ENCODE measurements around the gene SMC4.
A peak's percentile ranks its signal among the peaks of the same experiment; 100 is the strongest.

The SMC4 gene

GRCh38 chr3:160470181-160470580, 70.7 kb downstream of the SMC4 start:
- no peak for DNase-seq (ENCODE audit: low read depth)
- no peak overlapping the region for H3K9ac ChIP-seq (ENCODE audit: low read length)
- no peaks in the 10 kb centered on the region for H3K27me3 ChIP-seq (replicated peaks; ENCODE audit: control insufficient read depth, insufficient read depth, low read length)

GRCh38 chr3:160471892-160472291, 72.4 kb downstream of the SMC4 start:
- Histone ChIP-seq H3K9ac (ENCODE audit: low read length) (no peak overlapping the region), H3K4me3 (ENCODE audit: low read length) (no peak overlapping the region), H3K9me3 (ENCODE audit: control insufficient read depth, low read length) (peaks cover 13% of the 10 kb centered on the region), H3K4me1 (ENCODE audit: control insufficient read depth, insufficient read depth, low read length) (peaks cover 19% of the 10 kb centered on the region), H3K27me3 (replicated peaks; ENCODE audit: control insufficient read depth, insufficient read depth, low read length) (no peaks in the 10 kb centered on the region), H3K36me3 (ENCODE audit: control insufficient read depth, insufficient read depth, low read length, severe bottlenecking) (no peaks in the 10 kb centered on the region)
- DNase-seq (ENCODE audit: low read depth): no peak

More at GRCh38 chr3:160470181-160470580, 70.7 kb downstream of the SMC4 start:
- H3K36me3 ChIP-seq (ENCODE audit: control insufficient read depth, insufficient read depth, low read length, severe bottlenecking): no peaks in the 10 kb centered on the region
- peaks cover 19% of the 10 kb centered on the region for H3K4me1 ChIP-seq (ENCODE audit: control insufficient read depth, insufficient read depth, low read length)
- H3K9me3 ChIP-seq (ENCODE audit: control insufficient read depth, low read length): peaks cover 13% of the 10 kb centered on the region
- no peak overlapping the region for H3K4me3 ChIP-seq (ENCODE audit: low read length)

- Histone ChIP-seq H3K36me3 (ENCODE audit: control insufficient read depth, insufficient read depth, low read length, severe bottlenecking) (no peaks in the 10 kb centered on the region), H3K9ac (ENCODE audit: low read length) (no peak overlapping the region), H3K9me3 (ENCODE audit: control insufficient read depth, low read length) (peaks cover 13% of the 10 kb centered on the region), H3K4me3 (ENCODE audit: low read length) (no peak overlapping the region), H3K4me1 (ENCODE audit: control insufficient read depth, insufficient read depth, low read length) (peaks cover 21% of the 10 kb centered on the region), H3K27me3 (replicated peaks; ENCODE audit: control insufficient read depth, insufficient read depth, low read length) (no peaks in the 10 kb centered on the region)
- DNase-seq (ENCODE audit: low read depth): no peak
These were observed 72.9 kb downstream of the SMC4 start for GRCh38 chr3:160472344-160472743.

- Histone ChIP-seq H3K9me3 (ENCODE audit: control insufficient read depth, low read length) (peaks cover 13% of the 10 kb centered on the region), H3K4me1 (ENCODE audit: control insufficient read depth, insufficient read depth, low read length) (peaks cover 30% of the 10 kb centered on the region), H3K9ac (ENCODE audit: low read length) (no peak overlapping the region), H3K36me3 (ENCODE audit: control insufficient read depth, insufficient read depth, low read length, severe bottlenecking) (no peaks in the 10 kb centered on the region), H3K4me3 (ENCODE audit: low read length) (no peak overlapping the region), H3K27me3 (replicated peaks; ENCODE audit: control insufficient read depth, insufficient read depth, low read length) (no peaks in the 10 kb centered on the region)
- DNase-seq (ENCODE audit: low read depth): peak; percentile 37
These were observed 73.8 kb downstream of the SMC4 start for GRCh38 chr3:160473221-160473620.

GRCh38 chr3:160473978-160474377, 74.5 kb downstream of the SMC4 start:
- peaks cover 31% of the 10 kb centered on the region for H3K4me1 ChIP-seq (ENCODE audit: control insufficient read depth, insufficient read depth, low read length)
- H3K4me3 ChIP-seq (ENCODE audit: low read length): no peak overlapping the region
- peak; percentile 92 for DNase-seq (ENCODE audit: low read depth)
- peaks cover 13% of the 10 kb centered on the region for H3K9me3 ChIP-seq (ENCODE audit: control insufficient read depth, low read length)
- H3K36me3 ChIP-seq (ENCODE audit: control insufficient read depth, insufficient read depth, low read length, severe bottlenecking): no peaks in the 10 kb centered on the region
- no peaks in the 10 kb centered on the region for H3K27me3 ChIP-seq (replicated peaks; ENCODE audit: control insufficient read depth, insufficient read depth, low read length)
- no peak overlapping the region for H3K9ac ChIP-seq (ENCODE audit: low read length)

- Histone ChIP-seq H3K4me1 (ENCODE audit: control insufficient read depth, insufficient read depth, low read length) (peaks cover 31% of the 10 kb centered on the region), H3K4me3 (ENCODE audit: low read length) (no peak overlapping the region), H3K27me3 (replicated peaks; ENCODE audit: control insufficient read depth, insufficient read depth, low read length) (no peaks in the 10 kb centered on the region), H3K9ac (ENCODE audit: low read length) (no peak overlapping the region), H3K36me3 (ENCODE audit: control insufficient read depth, insufficient read depth, low read length, severe bottlenecking) (no peaks in the 10 kb centered on the region), H3K9me3 (ENCODE audit: control insufficient read depth, low read length) (peaks cover 13% of the 10 kb centered on the region)
- DNase-seq (ENCODE audit: low read depth): peak; percentile 55
These were observed 75.0 kb downstream of the SMC4 start for GRCh38 chr3:160474416-160474838.

- no peak overlapping the region for H3K4me3 ChIP-seq (ENCODE audit: low read length)
- H3K9me3 ChIP-seq (ENCODE audit: control insufficient read depth, low read length): peaks cover 13% of the 10 kb centered on the region
- H3K4me1 ChIP-seq (ENCODE audit: control insufficient read depth, insufficient read depth, low read length): peaks cover 31% of the 10 kb centered on the region
- no peak for DNase-seq (ENCODE audit: low read depth)
- H3K27me3 ChIP-seq (replicated peaks; ENCODE audit: control insufficient read depth, insufficient read depth, low read length): no peaks in the 10 kb centered on the region
- no peaks in the 10 kb centered on the region for H3K36me3 ChIP-seq (ENCODE audit: control insufficient read depth, insufficient read depth, low read length, severe bottlenecking)
- H3K9ac ChIP-seq (ENCODE audit: low read length): no peak overlapping the region
These were observed 75.7 kb downstream of the SMC4 start for GRCh38 chr3:160475153-160475552.

- H3K9ac ChIP-seq (ENCODE audit: low read length): no peak overlapping the region
- no peaks in the 10 kb centered on the region for H3K27me3 ChIP-seq (replicated peaks; ENCODE audit: control insufficient read depth, insufficient read depth, low read length)
- DNase-seq (ENCODE audit: low read depth): no peak
- no peak overlapping the region for H3K4me3 ChIP-seq (ENCODE audit: low read length)
- peaks cover 31% of the 10 kb centered on the region for H3K4me1 ChIP-seq (ENCODE audit: control insufficient read depth, insufficient read depth, low read length)
- H3K36me3 ChIP-seq (ENCODE audit: control insufficient read depth, insufficient read depth, low read length, severe bottlenecking): no peaks in the 10 kb centered on the region
- peaks cover 5% of the 10 kb centered on the region for H3K9me3 ChIP-seq (ENCODE audit: control insufficient read depth, low read length)
These were observed 76.4 kb downstream of the SMC4 start for GRCh38 chr3:160475884-160476283.

- Histone ChIP-seq H3K27me3 (replicated peaks; ENCODE audit: control insufficient read depth, insufficient read depth, low read length) (no peaks in the 10 kb centered on the region), H3K36me3 (ENCODE audit: control insufficient read depth, insufficient read depth, low read length, severe bottlenecking) (no peaks in the 10 kb centered on the region), H3K4me1 (ENCODE audit: control insufficient read depth, insufficient read depth, low read length) (peaks cover 31% of the 10 kb centered on the region), H3K9ac (ENCODE audit: low read length) (no peak overlapping the region), H3K9me3 (ENCODE audit: control insufficient read depth, low read length) (no peaks in the 10 kb centered on the region), H3K4me3 (ENCODE audit: low read length) (no peak overlapping the region)
- peak; percentile 47 for DNase-seq (ENCODE audit: low read depth)
These were observed 78.3 kb downstream of the SMC4 start for GRCh38 chr3:160477750-160478149.

- Histone ChIP-seq H3K4me1 (ENCODE audit: control insufficient read depth, insufficient read depth, low read length) (peaks cover 28% of the 10 kb centered on the region), H3K9me3 (ENCODE audit: control insufficient read depth, low read length) (no peaks in the 10 kb centered on the region), H3K27me3 (replicated peaks; ENCODE audit: control insufficient read depth, insufficient read depth, low read length) (no peaks in the 10 kb centered on the region), H3K4me3 (ENCODE audit: low read length) (no peak overlapping the region), H3K36me3 (ENCODE audit: control insufficient read depth, insufficient read depth, low read length, severe bottlenecking) (no peaks in the 10 kb centered on the region), H3K9ac (ENCODE audit: low read length) (no peak overlapping the region)
- peak; percentile 71 for DNase-seq (ENCODE audit: low read depth)
These were observed 78.9 kb downstream of the SMC4 start for GRCh38 chr3:160478338-160478737.

GRCh38 chr3:160479376-160479775, 79.9 kb downstream of the SMC4 start:
- Histone ChIP-seq H3K9ac (ENCODE audit: low read length) (no peak overlapping the region), H3K27me3 (replicated peaks; ENCODE audit: control insufficient read depth, insufficient read depth, low read length) (no peaks in the 10 kb centered on the region), H3K9me3 (ENCODE audit: control insufficient read depth, low read length) (no peaks in the 10 kb centered on the region), H3K4me1 (ENCODE audit: control insufficient read depth, insufficient read depth, low read length) (peaks cover 17% of the 10 kb centered on the region), H3K4me3 (ENCODE audit: low read length) (no peak overlapping the region), H3K36me3 (ENCODE audit: control insufficient read depth, insufficient read depth, low read length, severe bottlenecking) (no peaks in the 10 kb centered on the region)
- DNase-seq (ENCODE audit: low read depth): no peak

- Histone ChIP-seq H3K27me3 (replicated peaks; ENCODE audit: control insufficient read depth, insufficient read depth, low read length) (no peaks in the 10 kb centered on the region), H3K36me3 (ENCODE audit: control insufficient read depth, insufficient read depth, low read length, severe bottlenecking) (no peaks in the 10 kb centered on the region), H3K4me1 (ENCODE audit: control insufficient read depth, insufficient read depth, low read length) (peaks cover 14% of the 10 kb centered on the region), H3K9ac (ENCODE audit: low read length) (no peak overlapping the region), H3K9me3 (ENCODE audit: control insufficient read depth, low read length) (no peaks in the 10 kb centered on the region), H3K4me3 (ENCODE audit: low read length) (no peak overlapping the region)
- no peak for DNase-seq (ENCODE audit: low read depth)
These were observed 81.5 kb downstream of the SMC4 start for GRCh38 chr3:160480931-160481330.

Measured in adipocyte (in vitro differentiated cells).